ENCODE measurements around the gene XRCC5. TPM values are rescaled to one million over a fixed set of nuclear protein-coding genes. Genes with fewer than 3 reads are reported as not detected.

The XRCC5 gene
- total RNA-seq, 4 donors from 2014 or later = 113 to 149 (median 137) TPM

GRCh38 chr2:216179015-216179414 is 69.9 kb downstream of the XRCC5 start:
- Histone ChIP-seq H3K4me3 (no peak overlapping the region), H3K27ac (replicated peaks in 1 of 4) (no peak overlapping the region), H3K36me3 (peaks cover 3 to 63% (median 35%) of the 10 kb centered on the region in 4 donors), H3K27me3 (no peaks in the 10 kb centered on the region), H3K4me1 (no peaks in the 10 kb centered on the region), H3K9me3 (no peaks in the 10 kb centered on the region)
- intact Hi-C loops (cut with DNase I) = no loop called here
- WGBS = 86% methylated on average over 1 of the region's 1 CpG
- DNase-seq (ENCODE audit: extremely low spot score) = no peak
- no peak for TF ChIP-seq CTCF (IDR thresholded peaks at IDR 0.05)
- no peak for TF ChIP-seq POLR2A (IDR thresholded peaks at IDR 0.05; ENCODE audit: low read depth)
- no peak for TF ChIP-seq POLR2AphosphoS5 (IDR thresholded peaks at IDR 0.05)
- no peak for TF ChIP-seq EP300 (IDR thresholded peaks at IDR 0.05)

GRCh38 chr2:216181351-216181750 is 72.2 kb downstream of the XRCC5 start:
- Histone ChIP-seq H3K27me3 (no peaks in the 10 kb centered on the region), H3K4me3 (no peak overlapping the region)
- intact Hi-C loops (cut with DNase I) = no loop called here

GRCh38 chr2:216181953-216182461 is 72.9 kb downstream of the XRCC5 start:
- Histone ChIP-seq H3K4me1 (peaks cover 0 to 4% (median 1%) of the 10 kb centered on the region in 4 donors), H3K9me3 (no peaks in the 10 kb centered on the region), H3K36me3 (peaks cover 3 to 49% (median 22%) of the 10 kb centered on the region in 4 donors), H3K4me3 (no peak overlapping the region), H3K27me3 (no peaks in the 10 kb centered on the region), H3K27ac (replicated peaks in 1 of 4) (no peak overlapping the region)
- TF ChIP-seq EP300 (IDR thresholded peaks at IDR 0.05) (no peak), POLR2AphosphoS5 (IDR thresholded peaks at IDR 0.05) (no peak), CTCF (IDR thresholded peaks at IDR 0.05) (no peak), POLR2A (IDR thresholded peaks at IDR 0.05; ENCODE audit: low read depth) (no peak)
- no peak for DNase-seq (ENCODE audit: extremely low spot score)
- intact Hi-C loops (cut with DNase I) = no loop called here
- 86% methylated on average over 2 of the region's 2 CpGs for WGBS

More at GRCh38 chr2:216181351-216181750, 72.2 kb downstream of the XRCC5 start:
- H3K36me3 ChIP-seq = peaks cover 3 to 49% (median 22%) of the 10 kb centered on the region in 4 donors
- WGBS = 92% methylated on average over 6 of the region's 6 CpGs
- peaks cover 0 to 3% (median 0%) of the 10 kb centered on the region in 4 donors for H3K4me1 ChIP-seq
- no peak for TF ChIP-seq EP300 (IDR thresholded peaks at IDR 0.05)
- no peak for TF ChIP-seq POLR2AphosphoS5 (IDR thresholded peaks at IDR 0.05)
- TF ChIP-seq CTCF (IDR thresholded peaks at IDR 0.05) = no peak
- no peak for TF ChIP-seq POLR2A (IDR thresholded peaks at IDR 0.05; ENCODE audit: low read depth)
- H3K9me3 ChIP-seq = no peaks in the 10 kb centered on the region
- no peak overlapping the region for H3K27ac ChIP-seq (replicated peaks in 1 of 4)
- DNase-seq (ENCODE audit: extremely low spot score) = no peak

- Histone ChIP-seq H3K36me3 (peaks cover 3 to 40% (median 22%) of the 10 kb centered on the region in 4 donors), H3K27me3 (no peaks in the 10 kb centered on the region), H3K9me3 (no peaks in the 10 kb centered on the region), H3K4me1 (peaks cover 7 to 13% (median 9%) of the 10 kb centered on the region in 4 donors), H3K27ac (replicated peaks in 1 of 4) (no peak overlapping the region), H3K4me3 (no peak overlapping the region)
- TF ChIP-seq CTCF (IDR thresholded peaks at IDR 0.05) (no peak), EP300 (IDR thresholded peaks at IDR 0.05) (no peak), POLR2A (IDR thresholded peaks at IDR 0.05; ENCODE audit: low read depth) (no peak), POLR2AphosphoS5 (IDR thresholded peaks at IDR 0.05) (no peak)
- WGBS = 68% methylated on average over 1 of the region's 1 CpG
- no peak for DNase-seq (ENCODE audit: extremely low spot score)
- intact Hi-C loops (cut with DNase I) = no loop called here
Observed at GRCh38 chr2:216183462-216183861, 74.3 kb downstream of the XRCC5 start.

- DNase-seq (ENCODE audit: extremely low spot score) = no peak
- TF ChIP-seq POLR2A (IDR thresholded peaks at IDR 0.05; ENCODE audit: low read depth) = no peak
- no peak for TF ChIP-seq CTCF (IDR thresholded peaks at IDR 0.05)
- TF ChIP-seq POLR2AphosphoS5 (IDR thresholded peaks at IDR 0.05) = no peak
- no peak for TF ChIP-seq EP300 (IDR thresholded peaks at IDR 0.05)
- Histone ChIP-seq H3K4me3 (no peak overlapping the region), H3K27me3 (no peaks in the 10 kb centered on the region), H3K27ac (replicated peaks in 1 of 4) (no peak overlapping the region), H3K4me1 (peaks cover 7 to 13% (median 12%) of the 10 kb centered on the region in 4 donors), H3K9me3 (no peaks in the 10 kb centered on the region), H3K36me3 (peaks cover 9 to 45% (median 36%) of the 10 kb centered on the region in 4 donors)
- WGBS = 72% methylated on average over 3 of the region's 3 CpGs
- intact Hi-C loops (cut with DNase I) = no loop called here
Observed at GRCh38 chr2:216188559-216188850, 79.4 kb downstream of the XRCC5 start.
